Left lung (tissue), 10 donors: ENCODE results near the gene KCNC4. TPM values are rescaled to one million over a fixed set of nuclear protein-coding genes. Genes with fewer than 3 reads are reported as not detected.

Experiments used
- ATAC-seq: fragments of 200-7000 bp; cut with Tn5 transposase; one replicate; pipeline ENCODE4 v1.9.1; 2020; ENCODE audit warnings: moderate library complexity
- DNase-seq, 4 donors: peaks; one replicate each; pipeline ENCODE4 v3.0.0-alpha.2; 2013 to 2020
- H3K27ac ChIP-seq, 2 donors: fragments of 200-600 bp; sonication (generic) in 1 of 2; one replicate each; pipeline versions ENCODE4 v1.5.0 to v1.8.0; 2020 to 2021
- H3K27me3 ChIP-seq, 2 donors: fragments of 200-600 bp; sonication (generic) in 1 of 2; one replicate each; pipeline versions ENCODE4 v1.5.0 to v1.8.0; 2020 to 2021
- H3K36me3 ChIP-seq, 2 donors: fragments of 200-600 bp; sonication (generic) in 1 of 2; one replicate each; pipeline versions ENCODE4 v1.5.0 to v1.8.0; 2020 to 2021
- H3K4me1 ChIP-seq, 2 donors: fragments of 200-600 bp; one replicate each; pipeline ENCODE4 v1.8.0; 2021
- H3K4me3 ChIP-seq, 2 donors: fragments of 200-600 bp; sonication (generic) in 1 of 2; one replicate each; pipeline versions ENCODE4 v1.5.0 to v1.8.0; 2020 to 2021; ENCODE audit warnings: mild to moderate bottlenecking in 1 of 2
- H3K9me3 ChIP-seq, 2 donors: fragments of 200-600 bp; sonication (generic) in 1 of 2; one replicate each; pipeline versions ENCODE4 v1.5.0 to v1.8.0; 2020 to 2021
- intact Hi-C, 2 donors: fragments of 100-400 bp; cut with DNase I; formaldehyde crosslinking; loops; one replicate each; pipeline versions ENCODE4 v1.11.2 to v1.14.2; 2022
- polyA plus RNA-seq, 6 donors: library from polyadenylated mRNA; unstranded; fragments of 120-200 nt; gene quantifications; one replicate each; pipeline ENCODE4 v1.2.1, GENCODE V29; 2013; ENCODE audit not compliant: insufficient read length in 6 of 6
- total RNA-seq, 2 donors: library from RNA; stranded (reverse); fragmentation: NEBNext Ultra II Directional; extraction: Animal tissue kit (Norgen Biotek cat#: 25700); gene quantifications; one replicate each; pipeline ENCODE4 v1.2.1, GENCODE V29; 2021
- TF ChIP-seq, protein P1 (sequence below), 2 donors: fragments of 200-600 bp; sonication (generic) in 1 of 2; IDR thresholded peaks; one replicate each; pipeline versions ENCODE4 v1.5.0 to v1.8.0; 2021; ENCODE audit warnings: antibody characterized with exemption in 2 of 2
- donor health status: DM: no; HTN: yes; CAD: no.
- donor health status: DM: no; HTN: no; CAD: no.

KCNC4 gene
- total and polyA plus RNA-seq, 8 donors = 7.7 to 16.3 (median 9.7) TPM

DNA sequence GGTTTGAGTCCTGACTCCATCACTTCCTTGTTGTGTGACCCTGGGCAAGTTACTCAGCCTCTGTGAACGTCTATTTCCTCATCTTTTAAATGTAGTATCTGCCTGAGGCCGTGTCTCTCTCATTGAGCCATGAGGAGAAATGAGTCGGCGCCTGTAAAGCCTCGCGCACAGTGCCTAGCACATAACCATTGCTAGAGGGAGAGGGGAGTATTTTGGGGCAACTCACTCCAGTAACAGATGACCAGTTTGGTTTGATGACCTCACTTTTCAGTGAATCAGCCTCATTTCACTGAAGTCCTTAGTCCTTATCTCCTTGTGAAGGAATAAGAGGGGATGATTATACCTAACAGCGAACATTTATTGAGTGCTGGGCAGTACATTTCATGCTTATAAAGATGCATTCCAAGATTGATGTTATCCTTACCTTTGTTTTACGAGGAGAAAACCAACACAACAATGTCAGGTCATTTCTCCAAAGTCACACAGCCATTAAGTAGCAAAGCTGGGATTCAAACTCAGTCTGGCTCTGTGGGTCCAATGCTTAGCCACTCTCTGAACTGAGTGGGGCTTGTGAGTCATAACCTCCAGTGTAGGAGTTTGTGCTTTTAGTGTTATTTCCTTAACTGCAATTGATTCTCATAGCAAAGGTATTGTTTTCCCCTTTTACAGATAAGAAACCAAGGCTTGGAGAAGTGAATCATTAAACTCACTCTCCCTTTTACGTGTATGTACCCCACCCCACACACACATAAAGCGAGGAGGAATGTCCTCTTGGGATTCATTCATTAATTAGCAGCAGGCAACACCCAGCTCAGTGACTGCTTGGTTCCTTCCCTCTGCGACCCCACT lies 25.9 kb downstream of the KCNC4 start:
- no peaks in the 10 kb centered on the region for H3K9me3 ChIP-seq
- DNase-seq (no peak), ATAC-seq (peak; percentile 66)
- TF ChIP-seq, protein P1, sequence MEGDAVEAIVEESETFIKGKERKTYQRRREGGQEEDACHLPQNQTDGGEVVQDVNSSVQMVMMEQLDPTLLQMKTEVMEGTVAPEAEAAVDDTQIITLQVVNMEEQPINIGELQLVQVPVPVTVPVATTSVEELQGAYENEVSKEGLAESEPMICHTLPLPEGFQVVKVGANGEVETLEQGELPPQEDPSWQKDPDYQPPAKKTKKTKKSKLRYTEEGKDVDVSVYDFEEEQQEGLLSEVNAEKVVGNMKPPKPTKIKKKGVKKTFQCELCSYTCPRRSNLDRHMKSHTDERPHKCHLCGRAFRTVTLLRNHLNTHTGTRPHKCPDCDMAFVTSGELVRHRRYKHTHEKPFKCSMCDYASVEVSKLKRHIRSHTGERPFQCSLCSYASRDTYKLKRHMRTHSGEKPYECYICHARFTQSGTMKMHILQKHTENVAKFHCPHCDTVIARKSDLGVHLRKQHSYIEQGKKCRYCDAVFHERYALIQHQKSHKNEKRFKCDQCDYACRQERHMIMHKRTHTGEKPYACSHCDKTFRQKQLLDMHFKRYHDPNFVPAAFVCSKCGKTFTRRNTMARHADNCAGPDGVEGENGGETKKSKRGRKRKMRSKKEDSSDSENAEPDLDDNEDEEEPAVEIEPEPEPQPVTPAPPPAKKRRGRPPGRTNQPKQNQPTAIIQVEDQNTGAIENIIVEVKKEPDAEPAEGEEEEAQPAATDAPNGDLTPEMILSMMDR (IDR thresholded peaks at IDR 0.05) = no peak
- intact Hi-C loops = no loop called here
- peak overlapping the region in 1 of 2 donors; percentile 5 for H3K27ac ChIP-seq
- H3K4me1 ChIP-seq = peaks cover 0 to 27% of the 10 kb centered on the region in 2 donors
- H3K27me3 ChIP-seq = no peaks in the 10 kb centered on the region
- H3K36me3 ChIP-seq = peaks cover 0 to 14% of the 10 kb centered on the region in 2 donors
- no peak overlapping the region for H3K4me3 ChIP-seq

GRCh38 chr1:110237386-110238152 lies 27.5 kb downstream of the KCNC4 start:
- no peak overlapping the region for H3K27ac ChIP-seq
- ATAC-seq = no peak
- DNase-seq = no peak
- peaks cover 0 to 27% of the 10 kb centered on the region in 2 donors for H3K4me1 ChIP-seq
- TF ChIP-seq, protein P1 (IDR thresholded peaks at IDR 0.05) = no peak
- intact Hi-C loops = no loop called here
- no peaks in the 10 kb centered on the region for H3K27me3 ChIP-seq
- H3K9me3 ChIP-seq = no peaks in the 10 kb centered on the region
- H3K4me3 ChIP-seq = no peak overlapping the region
- H3K36me3 ChIP-seq = peaks cover 0 to 7% of the 10 kb centered on the region in 2 donors

- Histone ChIP-seq H3K4me1 (peaks cover 0 to 35% of the 10 kb centered on the region in 2 donors), H3K9me3 (no peaks in the 10 kb centered on the region), H3K36me3 (no peaks in the 10 kb centered on the region), H3K4me3 (no peak overlapping the region), H3K27ac (peak overlapping the region in 1 of 2 donors; percentile 5), H3K27me3 (no peaks in the 10 kb centered on the region)
- peak in 2 of 4 donors; percentile 25 to 52 for DNase-seq
- ATAC-seq = no peak
- TF ChIP-seq, protein P1 (IDR thresholded peaks at IDR 0.05) = no peak
- intact Hi-C loops = no loop called here
Measured at GRCh38 chr1:110239441-110240430, 29.6 kb downstream of the KCNC4 start.

GRCh38 chr1:110240476-110241210 lies 30.5 kb downstream of the KCNC4 start:
- H3K36me3 ChIP-seq = no peaks in the 10 kb centered on the region
- H3K4me3 ChIP-seq = no peak overlapping the region
- no peaks in the 10 kb centered on the region for H3K9me3 ChIP-seq
- ATAC-seq (no peak), DNase-seq (no peak)
- intact Hi-C loops = no loop called here
- H3K4me1 ChIP-seq = peaks cover 0 to 26% of the 10 kb centered on the region in 2 donors
- no peaks in the 10 kb centered on the region for H3K27me3 ChIP-seq
- TF ChIP-seq, protein P1 (IDR thresholded peaks at IDR 0.05) = no peak
- H3K27ac ChIP-seq = no peak overlapping the region
